NT2/D1 (cell line): ENCODE results near the gene OR4M1.
"Not testable (repeated sequence)": the region's sequence is repeated elsewhere in the genome, so short reads cannot be mapped to it uniquely, and the experiment has no call there.

ENCODE experiments used
- SUZ12 ChIP-seq: IDR thresholded peaks from 2 replicates; pipeline ENCODE4 v1.6.1; 2011; ENCODE audit not compliant: insufficient read length, insufficient read depth; ENCODE audit errors: extremely low read depth
- YY1 ChIP-seq: IDR thresholded peaks from 2 replicates; pipeline ENCODE4 v1.6.1; 2011; ENCODE audit not compliant: insufficient read length, insufficient read depth
- ZNF274 ChIP-seq: IDR thresholded peaks from 2 replicates; pipeline ENCODE4 v1.6.1; 2011; ENCODE audit warnings: mild to moderate bottlenecking, low read depth, low read length

DNA sequence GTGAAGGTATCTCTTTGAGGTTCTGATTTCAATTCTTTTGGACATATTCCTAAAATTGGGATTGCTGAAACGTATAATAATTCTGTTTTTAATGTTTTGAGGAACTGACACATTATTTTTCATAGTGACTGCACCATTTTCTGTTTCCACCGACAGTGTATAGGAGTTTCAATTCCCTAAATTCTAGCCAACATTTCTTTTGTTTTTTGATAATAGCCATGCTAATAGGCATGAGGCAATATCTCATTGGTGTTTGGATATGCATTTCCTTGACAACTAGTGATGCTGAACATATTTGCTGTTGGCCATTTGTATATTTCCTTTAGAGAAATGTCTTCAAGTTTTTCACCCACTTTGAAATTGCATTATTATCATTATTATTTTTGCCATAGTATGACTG is 850 bp upstream of the OR4M1 start:
- TF ChIP-seq SUZ12, ZNF274, YY1: not testable (repeated sequence)
